Bronchial epithelial cell (primary cell): Measurements from ENCODE around the gene SGSM1. TPM values are rescaled to one million over a fixed set of nuclear protein-coding genes. Genes with fewer than 3 reads are reported as not detected.

Experiments
- DNase-seq: peaks from one replicate; pipeline ENCODE4 v3.0.0-alpha.2; 2010; ENCODE audit warnings: low read depth
- FAIRE-seq: peaks from 2 replicates; lab custom pipeline; 2011; peaks lifted over from hg19 to GRCh38; lab: Jason Lieb, UNC
- H3K27me3 ChIP-seq: 2 replicates; pipeline ENCODE4 v1.5.1; 2011; ENCODE audit warnings: low read length; ENCODE audit not compliant: control insufficient read depth, insufficient read depth
- H3K36me3 ChIP-seq: 2 replicates; pipeline ENCODE4 v1.5.1; 2011; ENCODE audit warnings: low read length; ENCODE audit not compliant: control insufficient read depth, insufficient read depth
- H3K4me3 ChIP-seq: 2 replicates; pipeline ENCODE4 v1.5.1; 2011; ENCODE audit warnings: mild to moderate bottlenecking, low read depth, low read length, control low read depth
- total RNA-seq: library from RNA; depleted of rRNA; stranded (reverse); fragments of >200 nt; gene quantifications from 2 replicates; pipeline ENCODE4 v1.2.1, GENCODE V29; 2014
- TF ChIP-seq, protein P1 (sequence below): IDR thresholded peaks from 2 replicates; pipeline ENCODE4 v1.5.1; 2011; ENCODE audit warnings: mild to moderate bottlenecking, moderate library complexity, low read length, control low read depth, inconsistent platforms; ENCODE audit not compliant: insufficient read depth, severe bottlenecking

The SGSM1 gene, protein sequence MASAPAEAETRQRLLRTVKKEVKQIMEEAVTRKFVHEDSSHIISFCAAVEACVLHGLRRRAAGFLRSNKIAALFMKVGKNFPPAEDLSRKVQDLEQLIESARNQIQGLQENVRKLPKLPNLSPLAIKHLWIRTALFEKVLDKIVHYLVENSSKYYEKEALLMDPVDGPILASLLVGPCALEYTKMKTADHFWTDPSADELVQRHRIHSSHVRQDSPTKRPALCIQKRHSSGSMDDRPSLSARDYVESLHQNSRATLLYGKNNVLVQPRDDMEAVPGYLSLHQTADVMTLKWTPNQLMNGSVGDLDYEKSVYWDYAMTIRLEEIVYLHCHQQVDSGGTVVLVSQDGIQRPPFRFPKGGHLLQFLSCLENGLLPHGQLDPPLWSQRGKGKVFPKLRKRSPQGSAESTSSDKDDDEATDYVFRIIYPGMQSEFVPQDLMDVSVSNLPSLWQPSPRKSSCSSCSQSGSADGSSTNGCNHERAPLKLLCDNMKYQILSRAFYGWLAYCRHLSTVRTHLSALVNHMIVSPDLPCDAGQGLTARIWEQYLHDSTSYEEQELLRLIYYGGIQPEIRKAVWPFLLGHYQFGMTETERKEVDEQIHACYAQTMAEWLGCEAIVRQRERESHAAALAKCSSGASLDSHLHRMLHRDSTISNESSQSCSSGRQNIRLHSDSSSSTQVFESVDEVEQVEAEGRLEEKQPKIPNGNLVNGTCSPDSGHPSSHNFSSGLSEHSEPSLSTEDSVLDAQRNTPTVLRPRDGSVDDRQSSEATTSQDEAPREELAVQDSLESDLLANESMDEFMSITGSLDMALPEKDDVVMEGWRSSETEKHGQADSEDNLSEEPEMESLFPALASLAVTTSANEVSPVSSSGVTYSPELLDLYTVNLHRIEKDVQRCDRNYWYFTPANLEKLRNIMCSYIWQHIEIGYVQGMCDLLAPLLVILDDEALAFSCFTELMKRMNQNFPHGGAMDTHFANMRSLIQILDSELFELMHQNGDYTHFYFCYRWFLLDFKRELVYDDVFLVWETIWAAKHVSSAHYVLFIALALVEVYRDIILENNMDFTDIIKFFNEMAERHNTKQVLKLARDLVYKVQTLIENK
- total RNA-seq, result not detected in 2 replicates

DNA sequence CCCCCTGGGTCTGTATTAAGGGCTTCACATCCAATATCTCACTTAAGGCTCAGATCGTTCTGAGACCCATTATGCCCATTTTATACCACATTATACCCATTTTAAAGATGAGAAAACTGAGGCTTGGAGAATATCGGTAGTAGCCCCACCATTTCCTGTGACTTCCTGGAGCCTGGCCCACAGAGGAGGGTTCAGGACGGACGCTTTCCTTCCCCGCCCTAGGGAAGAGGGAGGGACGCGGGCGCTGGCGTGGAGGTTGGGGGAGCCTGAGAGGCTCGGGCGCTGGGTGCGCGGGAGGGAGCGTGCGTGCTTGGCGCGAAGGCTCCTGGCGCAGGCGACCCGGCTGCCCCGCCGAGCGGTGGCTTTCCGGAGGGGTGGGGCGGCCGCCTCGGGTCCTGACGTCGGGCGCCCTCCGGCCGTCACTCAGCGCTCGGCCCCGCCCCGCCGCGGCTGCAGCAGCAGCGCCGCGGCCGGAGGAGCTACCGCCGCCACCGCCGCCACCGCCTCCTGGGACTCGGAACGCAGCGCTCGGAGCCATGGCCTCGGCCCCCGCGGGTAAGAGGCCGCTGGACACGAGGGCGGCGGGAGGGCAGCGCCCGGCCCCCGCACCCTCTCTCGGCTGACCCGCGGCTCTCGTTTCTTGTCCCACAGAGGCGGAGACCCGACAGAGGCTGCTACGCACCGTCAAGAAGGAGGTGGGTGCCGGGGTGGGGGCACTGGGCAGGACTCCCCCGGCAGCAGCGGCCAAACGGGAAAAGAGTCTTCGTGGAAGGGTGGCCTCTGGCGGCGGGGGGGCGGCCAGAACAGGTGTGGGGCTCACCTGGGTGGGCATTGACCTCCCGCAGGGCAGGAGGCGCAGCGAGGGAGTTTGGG, at the start of gene SGSM1:
SGSM1 (plus strand) TSS at position 422 of the 873 bp plus-strand sequence; CDS start at position 537, 115 bp downstream.
- FAIRE-seq, result no peak
- TF ChIP-seq, protein P1, sequence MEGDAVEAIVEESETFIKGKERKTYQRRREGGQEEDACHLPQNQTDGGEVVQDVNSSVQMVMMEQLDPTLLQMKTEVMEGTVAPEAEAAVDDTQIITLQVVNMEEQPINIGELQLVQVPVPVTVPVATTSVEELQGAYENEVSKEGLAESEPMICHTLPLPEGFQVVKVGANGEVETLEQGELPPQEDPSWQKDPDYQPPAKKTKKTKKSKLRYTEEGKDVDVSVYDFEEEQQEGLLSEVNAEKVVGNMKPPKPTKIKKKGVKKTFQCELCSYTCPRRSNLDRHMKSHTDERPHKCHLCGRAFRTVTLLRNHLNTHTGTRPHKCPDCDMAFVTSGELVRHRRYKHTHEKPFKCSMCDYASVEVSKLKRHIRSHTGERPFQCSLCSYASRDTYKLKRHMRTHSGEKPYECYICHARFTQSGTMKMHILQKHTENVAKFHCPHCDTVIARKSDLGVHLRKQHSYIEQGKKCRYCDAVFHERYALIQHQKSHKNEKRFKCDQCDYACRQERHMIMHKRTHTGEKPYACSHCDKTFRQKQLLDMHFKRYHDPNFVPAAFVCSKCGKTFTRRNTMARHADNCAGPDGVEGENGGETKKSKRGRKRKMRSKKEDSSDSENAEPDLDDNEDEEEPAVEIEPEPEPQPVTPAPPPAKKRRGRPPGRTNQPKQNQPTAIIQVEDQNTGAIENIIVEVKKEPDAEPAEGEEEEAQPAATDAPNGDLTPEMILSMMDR, result no peak

DNA sequence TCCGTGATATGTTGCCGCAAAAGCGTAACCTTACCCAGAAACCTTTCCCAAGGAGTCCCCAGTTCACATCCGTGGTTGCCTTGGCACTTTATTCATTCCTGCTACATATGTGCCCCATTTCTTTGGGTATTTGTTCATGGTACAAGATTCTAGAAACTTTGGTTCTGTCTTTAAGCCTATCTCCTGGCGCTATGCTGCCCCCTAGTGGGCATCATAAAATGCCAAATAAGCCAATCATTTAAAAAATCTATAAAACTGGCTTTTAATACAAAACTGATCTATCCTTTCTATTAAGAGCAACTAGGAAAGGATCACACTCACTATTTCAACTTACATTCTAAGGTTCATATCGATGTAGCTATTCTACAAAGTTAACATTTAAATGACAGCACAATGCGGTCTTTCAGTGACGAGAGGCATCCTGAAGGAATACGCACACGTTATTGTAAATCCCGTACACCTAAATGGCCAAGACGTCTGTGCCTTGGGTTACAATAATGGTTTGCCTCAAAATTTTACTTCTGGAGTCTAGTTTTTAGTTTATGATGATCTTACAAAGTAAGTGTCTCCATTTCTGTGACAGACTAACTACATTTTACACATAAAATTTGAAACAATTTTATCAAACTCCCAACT, 47.7 kb upstream of the SGSM1 start:
- Histone ChIP-seq H3K36me3 (no peaks in the 10 kb centered on the region), H3K4me3 (no peak overlapping the region), H3K27me3 (peaks cover 1% of the 10 kb centered on the region)
- peak; percentile 31 for DNase-seq
- TF ChIP-seq, protein P1, result peak; percentile 66
- no peak for FAIRE-seq

More for the DNA sequence above, at the start of gene SGSM1:
- peaks cover 10% of the 10 kb centered on the region for H3K27me3 ChIP-seq
- H3K4me3 ChIP-seq, result peak within 1 kb of the TSS; percentile 34
- H3K36me3 ChIP-seq, result no peaks in the 10 kb centered on the region
- DNase-seq, result peak; percentile 12

DNA sequence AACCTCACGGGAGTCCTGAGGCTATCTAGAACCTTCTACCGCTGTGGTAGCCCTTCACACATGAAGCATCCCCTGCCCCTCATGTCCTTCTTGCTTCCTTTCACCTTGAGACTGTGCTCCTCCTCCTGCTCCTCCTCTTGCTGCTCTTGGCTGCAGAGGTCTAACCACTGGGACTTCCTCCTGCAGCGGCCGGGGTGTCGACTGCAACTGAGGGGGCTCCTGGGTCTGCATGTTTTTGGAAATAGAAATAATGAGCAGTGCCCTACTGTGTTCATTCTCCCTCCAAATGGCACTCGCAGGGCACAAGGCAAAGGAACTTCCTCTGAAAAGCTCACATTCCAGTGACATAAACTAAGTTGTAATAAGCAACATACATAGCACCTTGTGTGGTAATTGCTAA, 46.2 kb upstream of the SGSM1 start:
- H3K27me3 ChIP-seq, result peaks cover 1% of the 10 kb centered on the region
- no peak for FAIRE-seq
- no peaks in the 10 kb centered on the region for H3K36me3 ChIP-seq

DNA sequence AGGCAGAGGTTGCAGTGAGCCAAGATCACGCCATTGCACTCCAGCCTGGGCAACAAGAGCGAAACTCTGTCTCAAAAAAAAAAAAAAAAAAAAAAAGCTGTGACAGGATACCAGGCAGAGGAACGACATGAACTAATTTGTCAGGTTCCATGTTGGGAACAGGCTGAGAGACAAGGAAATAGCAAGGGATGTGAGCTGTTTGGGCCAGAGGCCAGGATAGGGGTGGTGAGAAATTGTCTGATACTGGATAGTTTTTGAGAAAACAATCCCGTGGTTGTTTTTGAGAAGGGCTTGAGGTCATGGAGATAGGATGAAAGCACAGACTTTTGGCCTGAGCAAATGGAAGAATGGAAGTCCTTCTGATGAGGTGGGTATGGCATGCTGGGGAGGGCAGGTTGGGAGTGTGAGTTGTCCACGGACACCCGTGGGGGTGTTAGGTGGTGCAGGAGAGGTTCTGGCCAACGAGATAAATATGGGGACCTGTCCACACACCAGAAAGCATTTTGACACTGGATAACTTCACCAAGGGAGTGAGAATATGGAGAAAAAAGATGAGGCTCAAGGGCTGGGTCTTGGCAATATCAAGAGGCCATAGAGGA, 45.2 kb upstream of the SGSM1 start:
- no peaks in the 10 kb centered on the region for H3K36me3 ChIP-seq
- H3K27me3 ChIP-seq, result peaks cover 1% of the 10 kb centered on the region
- TF ChIP-seq, protein P1, result no peak
- peak; percentile 23 for FAIRE-seq
- DNase-seq, result no peak
- H3K4me3 ChIP-seq, result no peak overlapping the region

More for the DNA sequence above, 46.2 kb upstream of the SGSM1 start:
- DNase-seq, result no peak
- TF ChIP-seq, protein P1, result no peak
- no peak overlapping the region for H3K4me3 ChIP-seq
